Neutrophil (primary cell): Measurements from ENCODE around the gene TMEM205.
"Not testable (repeated sequence)": the region's sequence is repeated elsewhere in the genome, so short reads cannot be mapped to it uniquely, and the experiment has no call there.

ENCODE experiments used
- H3K27ac ChIP-seq: fragments of 200-600 bp; sonication (generic); 2 replicates; pipeline ENCODE4 v1.5.1; 2016; ENCODE audit warnings: mild to moderate bottlenecking, moderate library complexity
- H3K27me3 ChIP-seq: fragments of 200-600 bp; sonication (generic); 2 replicates; pipeline ENCODE4 v1.6.0; 2016; ENCODE audit warnings: mild to moderate bottlenecking
- H3K36me3 ChIP-seq: fragments of 200-600 bp; sonication (generic); 2 replicates; pipeline ENCODE4 v1.5.1; 2017
- H3K4me1 ChIP-seq, 2 experiments: fragments of 200-600 bp in 1 of 2; sonication (generic) in 1 of 2; 1 replicate in 1 of 2; 2 replicates in 1 of 2; pipeline versions ENCODE4 v1.5.1 to v1.6.1; 2013 to 2016; ENCODE audit warnings: low read depth in 1 of 2, low read length in 1 of 2, mild to moderate bottlenecking in 1 of 2, moderate library complexity in 1 of 2; ENCODE audit not compliant: control insufficient read depth in 1 of 2, insufficient read depth in 1 of 2
- H3K4me3 ChIP-seq, 2 experiments: fragments of 200-600 bp in 1 of 2; sonication (generic) in 1 of 2; 1 replicate in 1 of 2; 2 replicates in 1 of 2; pipeline ENCODE4 v1.5.1; 2013 to 2016; ENCODE audit warnings: low read depth in 1 of 2, low read length in 1 of 2, mild to moderate bottlenecking in 1 of 2, moderate library complexity in 1 of 2
- H3K9me3 ChIP-seq: fragments of 200-600 bp; sonication (generic); 2 replicates; pipeline ENCODE4 v1.5.1; 2016
- TF ChIP-seq, protein P1 (sequence below): fragments of 200-600 bp; sonication (generic); IDR thresholded peaks from 2 replicates; pipeline ENCODE4 v1.5.1; 2016; ENCODE audit warnings: antibody characterized with exemption

TMEM205 gene

DNA sequence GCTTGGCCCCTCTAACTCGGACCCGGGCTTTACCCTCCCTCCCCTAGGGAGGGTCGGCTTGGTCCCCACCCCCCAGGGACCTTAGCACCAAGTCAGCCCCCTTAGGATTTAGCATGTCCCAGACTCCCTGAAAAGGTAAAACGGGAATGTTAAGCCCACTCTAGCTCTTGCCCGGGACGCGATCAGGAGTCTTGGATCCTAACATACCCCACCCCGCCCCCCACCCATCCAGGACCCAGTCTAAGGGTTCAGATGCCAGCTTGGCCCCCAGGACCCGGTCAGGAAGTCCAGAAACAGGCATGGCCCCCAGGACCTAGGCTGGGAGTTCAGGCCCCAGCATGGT lies 37.6 kb upstream of the TMEM205 start:
- H3K9me3 ChIP-seq = no peaks in the 10 kb centered on the region
- peaks cover 72 to 74% of the 10 kb centered on the region in 2 experiments for H3K4me1 ChIP-seq
- H3K27ac ChIP-seq = peak overlapping the region; percentile 95
- TF ChIP-seq, protein P1, sequence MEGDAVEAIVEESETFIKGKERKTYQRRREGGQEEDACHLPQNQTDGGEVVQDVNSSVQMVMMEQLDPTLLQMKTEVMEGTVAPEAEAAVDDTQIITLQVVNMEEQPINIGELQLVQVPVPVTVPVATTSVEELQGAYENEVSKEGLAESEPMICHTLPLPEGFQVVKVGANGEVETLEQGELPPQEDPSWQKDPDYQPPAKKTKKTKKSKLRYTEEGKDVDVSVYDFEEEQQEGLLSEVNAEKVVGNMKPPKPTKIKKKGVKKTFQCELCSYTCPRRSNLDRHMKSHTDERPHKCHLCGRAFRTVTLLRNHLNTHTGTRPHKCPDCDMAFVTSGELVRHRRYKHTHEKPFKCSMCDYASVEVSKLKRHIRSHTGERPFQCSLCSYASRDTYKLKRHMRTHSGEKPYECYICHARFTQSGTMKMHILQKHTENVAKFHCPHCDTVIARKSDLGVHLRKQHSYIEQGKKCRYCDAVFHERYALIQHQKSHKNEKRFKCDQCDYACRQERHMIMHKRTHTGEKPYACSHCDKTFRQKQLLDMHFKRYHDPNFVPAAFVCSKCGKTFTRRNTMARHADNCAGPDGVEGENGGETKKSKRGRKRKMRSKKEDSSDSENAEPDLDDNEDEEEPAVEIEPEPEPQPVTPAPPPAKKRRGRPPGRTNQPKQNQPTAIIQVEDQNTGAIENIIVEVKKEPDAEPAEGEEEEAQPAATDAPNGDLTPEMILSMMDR = no peak
- peaks cover 11% of the 10 kb centered on the region for H3K27me3 ChIP-seq
- peaks cover 2% of the 10 kb centered on the region for H3K36me3 ChIP-seq
- peak overlapping the region; percentile 90 to 96 for H3K4me3 ChIP-seq

DNA sequence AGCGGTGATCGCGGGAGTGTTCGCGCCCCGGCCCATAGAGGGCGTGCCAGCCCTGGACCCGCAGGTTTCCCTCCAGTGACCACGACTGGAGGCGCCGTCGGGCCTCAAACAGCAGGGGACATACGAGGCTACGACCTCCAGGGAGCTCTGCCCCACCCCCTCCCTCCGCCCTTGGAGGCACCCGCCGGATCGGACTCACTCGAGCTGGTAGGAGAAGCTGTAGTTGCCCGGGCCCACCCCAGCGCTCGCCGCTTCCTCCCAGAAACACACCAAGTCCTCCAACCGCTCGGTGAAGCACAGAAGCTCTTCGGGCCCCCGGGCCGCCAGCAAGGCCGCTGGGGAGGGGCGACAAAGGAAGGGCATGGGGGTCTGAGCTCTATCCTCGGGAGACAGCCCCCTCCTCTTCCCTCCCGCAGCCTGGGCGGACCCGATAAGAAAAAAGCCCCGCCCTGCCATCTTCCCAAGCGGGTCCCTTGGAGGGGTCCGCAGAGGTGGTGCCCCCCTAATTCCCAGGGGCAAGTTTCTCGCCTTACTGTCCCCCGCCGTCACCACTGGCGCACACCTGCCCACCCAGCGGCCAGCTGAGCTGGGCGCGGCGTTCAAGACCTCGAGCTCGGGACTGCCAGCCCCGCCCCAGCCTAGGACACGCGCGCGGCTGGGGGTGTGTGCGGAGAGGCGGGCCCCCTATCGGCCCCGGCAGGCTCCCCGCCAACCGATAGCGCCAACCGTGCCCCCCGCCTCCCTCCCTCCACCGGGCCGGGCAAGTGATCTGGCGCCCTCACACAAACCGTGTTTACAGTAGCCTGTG lies 37.0 kb upstream of the TMEM205 start:
- Histone ChIP-seq H3K4me1 (peaks cover 78 to 80% of the 10 kb centered on the region in 2 experiments), H3K27ac (peak overlapping the region; percentile 95)

DNA sequence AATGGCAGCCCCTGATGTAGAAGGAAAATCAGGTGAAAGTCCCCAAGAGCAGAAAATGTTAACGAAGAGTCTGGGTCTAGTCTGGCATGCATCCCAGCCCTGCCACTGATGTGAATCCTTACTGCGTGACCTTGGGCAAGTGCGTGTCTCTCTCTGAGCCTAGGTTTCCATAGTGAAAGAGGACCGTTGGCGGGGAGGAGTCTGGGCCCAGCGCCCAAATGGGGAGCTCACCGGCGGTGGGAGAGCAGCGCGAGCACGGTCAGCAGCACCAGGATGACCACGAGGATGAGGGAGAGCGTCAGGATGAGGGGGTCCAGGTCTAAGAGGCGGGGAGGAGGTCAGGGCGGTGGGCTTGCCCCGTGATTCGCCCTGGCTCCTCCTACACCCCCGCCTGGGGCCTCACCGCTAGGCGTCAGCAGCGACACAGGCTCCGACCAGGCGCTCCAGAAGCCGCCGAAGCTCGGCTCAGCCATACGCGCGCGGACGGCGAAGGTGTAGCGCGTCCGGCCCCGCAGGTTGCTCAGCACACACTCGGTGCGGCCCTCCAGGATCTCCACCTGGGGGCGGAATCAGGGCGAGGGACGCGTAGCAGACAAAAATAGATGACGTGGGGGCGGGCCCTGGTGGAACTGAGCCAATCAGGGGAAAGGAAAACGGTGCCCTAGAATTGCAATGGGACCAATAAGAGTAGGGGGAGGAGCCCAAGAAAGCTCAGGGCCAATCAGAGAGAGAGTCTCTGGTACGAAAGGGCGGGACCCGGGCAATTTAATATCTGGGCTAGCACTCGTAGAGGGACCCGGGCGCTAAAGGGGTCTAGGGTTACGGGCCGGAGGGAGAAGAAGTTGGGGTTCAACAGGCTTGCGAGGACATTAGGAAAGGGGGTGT lies 34.8 kb upstream of the TMEM205 start:
- H3K4me1 ChIP-seq = peaks cover 84% of the 10 kb centered on the region in 2 experiments
- H3K36me3 ChIP-seq = peaks cover 15% of the 10 kb centered on the region
- peaks cover 11% of the 10 kb centered on the region for H3K27me3 ChIP-seq
- peak overlapping the region; percentile 95 for H3K27ac ChIP-seq
- TF ChIP-seq, protein P1 = peak; percentile 87
- H3K4me3 ChIP-seq = peak overlapping the region; percentile 90 to 96
- no peaks in the 10 kb centered on the region for H3K9me3 ChIP-seq

More for the DNA sequence above, 37.0 kb upstream of the TMEM205 start:
- H3K36me3 ChIP-seq = peaks cover 7% of the 10 kb centered on the region
- H3K4me3 ChIP-seq = peak overlapping the region; percentile 90 to 96
- no peaks in the 10 kb centered on the region for H3K9me3 ChIP-seq
- TF ChIP-seq, protein P1 = peak; percentile 90
- peaks cover 11% of the 10 kb centered on the region for H3K27me3 ChIP-seq

DNA sequence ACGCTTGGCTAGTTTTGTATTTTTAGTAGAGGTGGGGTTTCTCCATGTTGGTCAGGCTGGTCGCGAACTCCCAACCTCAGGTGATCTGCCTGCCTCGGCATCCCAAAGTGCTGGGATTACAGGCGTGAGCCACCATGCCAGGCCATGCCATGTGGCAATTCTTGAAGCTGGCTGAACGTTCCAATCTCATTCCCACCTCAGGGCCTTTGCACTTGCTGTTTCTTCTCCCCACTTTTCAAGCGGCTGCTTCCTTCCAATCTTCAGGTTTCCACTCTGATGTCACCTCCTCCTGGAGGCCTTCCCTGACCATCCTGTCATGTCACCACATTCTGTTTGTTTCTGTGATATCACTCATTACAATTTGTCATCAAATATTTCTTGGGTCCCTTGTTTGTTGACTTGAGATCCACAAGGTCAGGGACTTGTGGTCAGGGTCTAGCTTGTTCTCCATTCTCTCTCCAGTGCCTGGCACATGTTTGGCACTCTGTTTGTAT lies 33.8 kb upstream of the TMEM205 start:
- TF ChIP-seq, protein P1 = no peak
- H3K27ac ChIP-seq = peak overlapping the region; percentile 95
- peaks cover 15% of the 10 kb centered on the region for H3K36me3 ChIP-seq
- peaks cover 92 to 94% of the 10 kb centered on the region in 2 experiments for H3K4me1 ChIP-seq
- no peaks in the 10 kb centered on the region for H3K9me3 ChIP-seq
- H3K27me3 ChIP-seq = peaks cover 11% of the 10 kb centered on the region
- H3K4me3 ChIP-seq = peak overlapping the region; percentile 90 to 96

DNA sequence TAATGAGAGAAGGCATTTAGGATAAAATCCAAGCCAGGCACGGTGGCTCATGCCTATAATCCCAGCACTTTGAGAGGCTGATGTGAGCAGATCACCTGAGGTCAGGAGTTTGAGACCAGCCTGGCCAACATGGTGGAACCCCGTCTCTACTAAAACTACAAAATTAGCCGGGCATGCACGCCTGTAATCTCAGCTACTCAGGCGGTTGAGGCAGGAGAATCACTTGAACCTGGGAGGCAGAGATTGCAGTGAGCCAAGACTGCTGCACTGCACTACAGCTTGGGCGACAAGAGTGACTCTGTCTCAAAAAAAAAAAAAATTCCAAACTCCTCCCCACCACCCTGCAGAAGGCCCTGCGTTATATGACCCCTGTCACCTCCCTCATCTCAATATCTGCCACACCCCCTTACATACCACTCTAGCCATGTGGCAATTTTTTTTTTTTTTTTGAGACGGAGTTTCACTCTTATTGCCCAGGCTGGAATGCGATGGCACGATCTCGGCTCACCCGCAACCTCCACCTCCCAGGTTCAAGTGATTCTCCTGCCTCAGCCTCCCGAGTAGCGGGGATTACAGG lies 33.3 kb upstream of the TMEM205 start:
- Histone ChIP-seq H3K36me3 (peaks cover 15% of the 10 kb centered on the region), H3K27me3 (peaks cover 11% of the 10 kb centered on the region), H3K27ac (peak overlapping the region; percentile 95), H3K4me1 (peaks cover 88 to 90% of the 10 kb centered on the region in 2 experiments), H3K4me3 (peak overlapping the region in 1 of 2 experiments; percentile 96)
- H3K9me3 ChIP-seq = not testable (repeated sequence)
